K562 (cell line): ENCODE results near the gene VBP1. TPM values are rescaled to one million over a fixed set of nuclear protein-coding genes. Genes with fewer than 3 reads are reported as not detected.

Experiments used
- ATAC-seq: fragments of 200-7000 bp; cut with Tn5 transposase; 3 replicates; pipeline ENCODE4 v1.9.1; 2020; ENCODE audit warnings: moderate library complexity
- BruUV-seq: library from RNA; stranded (reverse); fragments of 400-500 nt; replicated peaks from 2 replicates; lab custom pipeline; 2021; lab: Mats Ljungman, UMichigan
- CTCF ChIA-PET: fragments of 300-600 bp; formaldehyde crosslinking; extraction: SDS; loops from one replicate; lab custom pipeline; 2021; ENCODE audit warnings: low intra/inter-chr PET ratio; lab: Yijun Ruan, JAX
- POLR2A ChIA-PET: fragments of 300-600, 350-650 bp; sonication (Branson Sonifier 250); formaldehyde crosslinking; extraction: SDS; loops from one replicate; lab custom pipeline; 2021; ENCODE audit warnings: antibody characterized with exemption, inconsistent platforms; lab: Yijun Ruan, JAX
- DNase-seq, 4 experiments: peaks; one replicate each; pipeline versions ENCODE4 v3.0.0 to v3.0.0-alpha.2; 2011 to 2018; ENCODE audit warnings: low spot score in 3 of 4, mixed read lengths in 3 of 4; ENCODE audit errors: extremely low read depth in 1 of 4
- FAIRE-seq: peaks from 2 replicates; lab custom pipeline; 2011; peaks lifted over from hg19 to GRCh38; lab: Jason Lieb, UNC
- H2AFZ ChIP-seq: 2 replicates; pipeline ENCODE4 v1.6.0; 2011; ENCODE audit warnings: low read depth, low read length, control low read depth, inconsistent platforms
- H3K27ac ChIP-seq: fragments of 200-600 bp; 3 replicates; pipeline ENCODE4 v1.8.0; 2011; ENCODE audit warnings: low read depth, mild to moderate bottlenecking, control low read depth, inconsistent platforms, low read length, moderate library complexity, mixed read lengths; ENCODE audit errors: extremely low read depth
- H3K27me3 ChIP-seq, 2 experiments: fragments of 300-600 bp in 1 of 2; 2 replicates in 1 of 2; 3 replicates in 1 of 2; pipeline versions ENCODE4 v1.6.0 to v1.8.0; 2011; ENCODE audit warnings: inconsistent platforms in 2 of 2, low read length in 2 of 2, mild to moderate bottlenecking in 1 of 2, mixed read lengths in 1 of 2, moderate library complexity in 1 of 2; ENCODE audit not compliant: control insufficient read depth in 2 of 2, insufficient read depth in 2 of 2
- H3K36me3 ChIP-seq: fragments of 300-600 bp; 3 replicates; pipeline ENCODE4 v1.8.0; 2011; ENCODE audit warnings: mild to moderate bottlenecking, low read length, inconsistent platforms; ENCODE audit not compliant: control insufficient read depth, insufficient read depth
- H3K4me1 ChIP-seq, 2 experiments: fragments of 200-600 bp in 1 of 2; replicated peaks in 1 of 2; 2 replicates in 1 of 2; 3 replicates in 1 of 2; pipeline versions ENCODE4 v1.5.1 to v1.8.0; 2011; ENCODE audit warnings: inconsistent platforms in 2 of 2, low read length in 2 of 2, mild to moderate bottlenecking in 1 of 2, mixed read lengths in 1 of 2, moderate library complexity in 1 of 2; ENCODE audit not compliant: control insufficient read depth in 2 of 2, insufficient read depth in 2 of 2
- H3K4me2 ChIP-seq: 2 replicates; pipeline ENCODE4 v1.6.1; 2011; ENCODE audit warnings: low read length, control low read depth, inconsistent platforms, mixed read lengths; ENCODE audit not compliant: insufficient read depth
- H3K4me3 ChIP-seq: fragments of 200-600 bp; sonication (generic), shearing (Covaris generic); 2 replicates; pipeline ENCODE4 v1.5.1; 2016; ENCODE audit warnings: control low read depth, inconsistent platforms
- H3K79me2 ChIP-seq: fragments of 200-600 bp; 3 replicates; pipeline ENCODE4 v1.8.0; 2011; ENCODE audit warnings: low read length, inconsistent platforms; ENCODE audit not compliant: control insufficient read depth, insufficient read depth
- H3K9ac ChIP-seq, 2 experiments: 2 replicates each; pipeline versions ENCODE4 v1.6.0 to v1.6.1; 2011; ENCODE audit warnings: low read depth in 2 of 2, low read length in 2 of 2, control low read depth in 1 of 2, inconsistent platforms in 1 of 2, mild to moderate bottlenecking in 1 of 2, mixed read lengths in 1 of 2; ENCODE audit not compliant: insufficient read depth in 1 of 2
- H3K9me1 ChIP-seq: one replicate; pipeline ENCODE4 v1.6.0; 2011; ENCODE audit warnings: inconsistent platforms, mild to moderate bottlenecking, low read length, moderate library complexity; ENCODE audit not compliant: control insufficient read depth, insufficient read depth
- H3K9me3 ChIP-seq: replicated peaks from 2 replicates; pipeline ENCODE4 v1.5.1; 2011; ENCODE audit warnings: low read depth, low read length, inconsistent platforms; ENCODE audit not compliant: control insufficient read depth, insufficient read depth
- H4K20me1 ChIP-seq: replicated peaks from 2 replicates; pipeline ENCODE4 v1.6.1; 2011; ENCODE audit warnings: low read length, inconsistent platforms, mixed read lengths; ENCODE audit not compliant: control insufficient read depth, insufficient read depth
- BCOR ChIP-seq: fragments of 450-650 bp; IDR thresholded peaks from 2 replicates; pipeline ENCODE4 v1.6.1; 2016
- COPS2 ChIP-seq: fragments of 450-650 bp; conservative IDR thresholded peaks from 2 replicates; pipeline ENCODE4 v1.6.1; 2016; ENCODE audit warnings: mild to moderate bottlenecking, moderate library complexity
- ELF4 ChIP-seq: fragments of 450-650 bp; formaldehyde crosslinking; IDR thresholded peaks from 2 replicates; pipeline ENCODE4 v1.4.0; 2022; ENCODE audit warnings: missing genetic modification characterization
- POLR2AphosphoS2 ChIP-seq: IDR thresholded peaks from 2 replicates; pipeline ENCODE4 v1.6.1; 2012; ENCODE audit warnings: low read length, improper control_type of control experiment
- RFX5 ChIP-seq: IDR thresholded peaks from 2 replicates; pipeline ENCODE4 v1.6.1; 2011; ENCODE audit warnings: low read depth, mild to moderate bottlenecking, improper control_type of control experiment, low read length
- SMARCC2 ChIP-seq: fragments of 450-650 bp; IDR thresholded peaks from 2 replicates; pipeline ENCODE4 v1.6.1; 2017; ENCODE audit warnings: antibody characterized with exemption, moderate library complexity, mild to moderate bottlenecking, low read depth
- ZBTB5 ChIP-seq: fragments of 450-650 bp; IDR thresholded peaks from 2 replicates; pipeline ENCODE4 v1.6.1; 2017; ENCODE audit warnings: antibody characterized with exemption
- ZFP91 ChIP-seq: sonication (generic); formaldehyde crosslinking; IDR thresholded peaks from 2 replicates; pipeline ENCODE4 v1.8.0; 2022; ENCODE audit warnings: mild to moderate bottlenecking, missing genetic modification reagents
- ZNF143 ChIP-seq: sonication (generic); formaldehyde crosslinking; IDR thresholded peaks from 2 replicates; pipeline ENCODE4 v1.9.0; 2022; ENCODE audit warnings: mild to moderate bottlenecking, missing genetic modification reagents
- ZNF668 ChIP-seq: fragments of 250-450 bp; sonication (Bioruptor Pico); IDR thresholded peaks from 2 replicates; pipeline ENCODE4 v1.8.0; 2022; ENCODE audit warnings: mild to moderate bottlenecking, inconsistent platforms
- ZNF75A ChIP-seq: fragments of 450-650 bp; formaldehyde crosslinking; IDR thresholded peaks from 2 replicates; pipeline ENCODE4 v1.4.0; 2020; ENCODE audit warnings: mild to moderate bottlenecking
- WGBS: fragments of 100-300 bp; shearing (Covaris generic); methylation state at CpG from one replicate; pipeline ENCODE4 v1.1.6; 2016; ENCODE audit warnings: low coverage, mixed read lengths; ENCODE audit not compliant: insufficient coverage; ENCODE audit errors: missing lambda C conversion rate; 5-methylcytosine and 5-hydroxymethylcytosine counted together
- in situ Hi-C: fragments of 300-500 bp; cut with MboI; formaldehyde crosslinking; loops from 4 replicates; pipeline ENCODE4 v1.15.0; 2018; ENCODE audit warnings: inconsistent platforms, mixed read lengths
- intact Hi-C: fragments of 100-400 bp; cut with micrococcal nuclease; formaldehyde crosslinking; loops from 2 replicates; pipeline ENCODE4 v1.14.2; 2022
- polyA plus RNA-seq, 8 experiments: library from polyadenylated mRNA; depleted of rRNA in 4 of 8; stranded (reverse) in 5 of 8; unstranded in 3 of 8; fragments of >200 nt; fragmentation: Nextera tagmentation in 2 of 8; fragmentation: Illumina TruSeq in 1 of 8; extraction: Ambion mirVana in 2 of 8; extraction: Trizol in 1 of 8; gene quantifications; 2 replicates each; pipeline versions ENCODE4 v1.2.1 to v1.2.3, GENCODE V29; 2011 to 2014; ENCODE audit warnings: inconsistent platforms in 1 of 8, missing spikeins in 1 of 8
- total RNA-seq, 7 experiments: library from RNA; depleted of rRNA in 6 of 7; stranded (reverse); fragments of >200 nt in 6 of 7; fragmentation: Illumina TruSeq in 2 of 7; extraction: Trizol in 2 of 7; gene quantifications; 2 replicates each; pipeline versions ENCODE4 v1.2.1 to v1.2.3, GENCODE V29; 2011 to 2021; ENCODE audit warnings: low replicate concordance in 1 of 7
- TF ChIP-seq, protein P1 (sequence below): fragments of 250-450 bp; sonication (Bioruptor Pico); IDR thresholded peaks from 2 replicates; pipeline ENCODE4 v1.8.0; 2022; ENCODE audit warnings: inconsistent platforms

Gene VBP1
- total and polyA plus RNA-seq, 9 of the 15 experiments (the other 6 are each of a cell fraction or from before 2014, with no cell fraction given): 83.2 to 263 (median 151) TPM

GRCh38 chrX:155262970-155263754 is 46.9 kb downstream of the VBP1 start:
- no peak for DNase-seq
- no peak for FAIRE-seq

More at GRCh38 chrX:155262970-155263754, 46.9 kb downstream of the VBP1 start:
- TF ChIP-seq RFX5 (no peak), ZNF143 (CRISPR knock-in tag) (no peak), BCOR (no peak), ZFP91 (CRISPR knock-in tag) (no peak), SMARCC2 (no peak), ZNF75A (CRISPR knock-in tag) (no peak), ELF4 (CRISPR knock-in tag) (no peak), POLR2AphosphoS2 (no peak), COPS2 (no peak), ZBTB5 (no peak), ZNF668 (no peak)
- TF ChIP-seq, protein P1, sequence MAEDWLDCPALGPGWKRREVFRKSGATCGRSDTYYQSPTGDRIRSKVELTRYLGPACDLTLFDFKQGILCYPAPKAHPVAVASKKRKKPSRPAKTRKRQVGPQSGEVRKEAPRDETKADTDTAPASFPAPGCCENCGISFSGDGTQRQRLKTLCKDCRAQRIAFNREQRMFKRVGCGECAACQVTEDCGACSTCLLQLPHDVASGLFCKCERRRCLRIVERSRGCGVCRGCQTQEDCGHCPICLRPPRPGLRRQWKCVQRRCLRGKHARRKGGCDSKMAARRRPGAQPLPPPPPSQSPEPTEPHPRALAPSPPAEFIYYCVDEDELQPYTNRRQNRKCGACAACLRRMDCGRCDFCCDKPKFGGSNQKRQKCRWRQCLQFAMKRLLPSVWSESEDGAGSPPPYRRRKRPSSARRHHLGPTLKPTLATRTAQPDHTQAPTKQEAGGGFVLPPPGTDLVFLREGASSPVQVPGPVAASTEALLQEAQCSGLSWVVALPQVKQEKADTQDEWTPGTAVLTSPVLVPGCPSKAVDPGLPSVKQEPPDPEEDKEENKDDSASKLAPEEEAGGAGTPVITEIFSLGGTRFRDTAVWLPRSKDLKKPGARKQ (CRISPR knock-in tag): no peak
- no peaks in the 10 kb centered on the region for H3K9me3 ChIP-seq
- intact Hi-C loops (no loop called here), in situ Hi-C loops (no loop called here)
- ATAC-seq: no peak
- POLR2A ChIA-PET: no interaction called here
- CTCF ChIA-PET: no interaction called here
- no peaks in the 10 kb centered on the region for H4K20me1 ChIP-seq
- H3K4me1 ChIP-seq: no peaks in the 10 kb centered on the region
- H3K4me3 ChIP-seq: no peak overlapping the region
- H3K9ac ChIP-seq: no peak overlapping the region
- no peaks in the 10 kb centered on the region for H3K79me2 ChIP-seq
- no peaks in the 10 kb centered on the region for H3K9me1 ChIP-seq
- no peak overlapping the region for H3K4me2 ChIP-seq
- H3K27me3 ChIP-seq: no peaks in the 10 kb centered on the region
- H2AFZ ChIP-seq: no peak overlapping the region
- no peaks in the 10 kb centered on the region for H3K36me3 ChIP-seq
- 27% methylated on average over 5 of the region's 5 CpGs for WGBS
- BruUV-seq: no TSS peak
- no peak overlapping the region for H3K27ac ChIP-seq
